ENCODE data around the gene DDX23. TPM values are rescaled to one million over a fixed set of nuclear protein-coding genes. Genes with fewer than 3 reads are reported as not detected.

The DDX23 gene
- total and polyA plus RNA-seq, 2 of the 4 experiments (the other 2 are of a cell fraction), result 61.8 to 81.9 TPM

GRCh38 chr12:48861111-48861510, 9.1 kb upstream of the DDX23 start:
- Histone ChIP-seq H3K9ac (ENCODE audit: low read depth, low read length) (no peak overlapping the region), H3K27ac (ENCODE audit: insufficient read depth, low read length) (no peak overlapping the region), H3K4ac (ENCODE audit: low read depth, low read length) (no peak overlapping the region), H3K4me2 (ENCODE audit: low read depth, low read length) (no peak overlapping the region), H2BK5ac (ENCODE audit: low read depth, low read length, poor library complexity, severe bottlenecking) (no peak overlapping the region), H2AK5ac (ENCODE audit: low read depth, low read length) (no peak overlapping the region), H2BK20ac (ENCODE audit: low read depth, low read length) (no peak overlapping the region), H4K91ac (ENCODE audit: insufficient read depth, low read depth, low read length) (no peak overlapping the region), H3K18ac (ENCODE audit: low read depth, low read length) (no peak overlapping the region), H3K36me3 (ENCODE audit: control insufficient read depth, insufficient read depth, low read length) (no peaks in the 10 kb centered on the region), H3K4me3 (ENCODE audit: insufficient read depth, low read depth, low read length) (no peak overlapping the region), H3K56ac (ENCODE audit: extremely low read depth, insufficient read depth, low read length) (no peak overlapping the region), H4K20me1 (ENCODE audit: insufficient read depth, low read length) (no peaks in the 10 kb centered on the region; the same call in 1 of the 2 replicates), H3K14ac (replicated peaks; ENCODE audit: low read depth, low read length) (no peak overlapping the region), H3K23ac (ENCODE audit: low read depth, low read length) (no peak overlapping the region), H3K79me1 (ENCODE audit: low read depth in 1 of 2, low read length in 2 of 2) (no peaks in the 10 kb centered on the region), H2BK120ac (ENCODE audit: low read depth, low read length) (no peak overlapping the region), H4K8ac (ENCODE audit: low read depth in 2 of 2, low read length in 2 of 2) (no peak overlapping the region), H2AK9ac (replicated peaks; ENCODE audit: low read depth, low read length, poor library complexity) (no peak overlapping the region), H2BK15ac (ENCODE audit: low read depth, low read length) (no peak overlapping the region), H3K9me1 (ENCODE audit: insufficient read depth, low read length) (0 out of 2 replicates have a peak, but pooled peaks cover 5% of the 10 kb centered on the region), H4K5ac (ENCODE audit: low read depth, low read length) (no peak overlapping the region), H3K9me3 (ENCODE audit: control insufficient read depth, insufficient read depth, low read length) (no peaks in the 10 kb centered on the region), H2AFZ (replicated peaks; ENCODE audit: low read length, poor library complexity) (peak overlapping the region; percentile 41), H3K27me3 (ENCODE audit: control insufficient read depth, insufficient read depth, low read length) (peaks cover 56% of the 10 kb centered on the region), H3K4me1 (ENCODE audit: control insufficient read depth, insufficient read depth, low read length) (no peaks in the 10 kb centered on the region)
- intact Hi-C loops (cut with micrococcal nuclease) (no loop called here), dilution Hi-C loops (cut with HindIII; ENCODE audit: low sequenced_read_pairs, unreplicated experiment) (no loop called here), in situ Hi-C loops (cut with MboI; ENCODE audit: low sequenced_read_pairs) (no loop called here)
- ChIA-PET POLR2A (ENCODE audit: unreplicated experiment) (no interaction called here), CTCF (no interaction called here)
- ATAC-seq (ENCODE audit: low read depth) (no peak), DNase-seq (no peak)
- 20% methylated on average over 1 of the region's 2 CpGs; no CpG with 5 or more reads in 1 of the 2 experiments for WGBS, 2 experiments (ENCODE audit: extremely low coverage in 2 of 2, insufficient read length in 1 of 2)
- TF ChIP-seq RAD21 (IDR thresholded peaks at IDR 0.05; ENCODE audit: low read length), result no peak
- no peak for TF ChIP-seq POLR2A (IDR thresholded peaks at IDR 0.05; ENCODE audit: low read depth, low read length)
- TF ChIP-seq BHLHE40 (IDR thresholded peaks at IDR 0.05; ENCODE audit: low read depth, low read length), result no peak
- TF ChIP-seq SMC3 (IDR thresholded peaks at IDR 0.05; ENCODE audit: low read depth, low read length), result no peak
- TF ChIP-seq FOS (IDR thresholded peaks at IDR 0.05; ENCODE audit: low read depth, low read length), result no peak
- TF ChIP-seq NFE2L2 (IDR thresholded peaks at IDR 0.05; ENCODE audit: low read depth, low read length), result no peak
- no peak for TF ChIP-seq CHD1 (IDR thresholded peaks at IDR 0.05; ENCODE audit: low read depth, low read length)
- TF ChIP-seq USF2 (IDR thresholded peaks at IDR 0.05; ENCODE audit: low read depth, low read length), result no peak
- TF ChIP-seq, protein P1, sequence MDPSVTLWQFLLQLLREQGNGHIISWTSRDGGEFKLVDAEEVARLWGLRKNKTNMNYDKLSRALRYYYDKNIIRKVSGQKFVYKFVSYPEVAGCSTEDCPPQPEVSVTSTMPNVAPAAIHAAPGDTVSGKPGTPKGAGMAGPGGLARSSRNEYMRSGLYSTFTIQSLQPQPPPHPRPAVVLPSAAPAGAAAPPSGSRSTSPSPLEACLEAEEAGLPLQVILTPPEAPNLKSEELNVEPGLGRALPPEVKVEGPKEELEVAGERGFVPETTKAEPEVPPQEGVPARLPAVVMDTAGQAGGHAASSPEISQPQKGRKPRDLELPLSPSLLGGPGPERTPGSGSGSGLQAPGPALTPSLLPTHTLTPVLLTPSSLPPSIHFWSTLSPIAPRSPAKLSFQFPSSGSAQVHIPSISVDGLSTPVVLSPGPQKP (IDR thresholded peaks at IDR 0.05; ENCODE audit: borderline replicate concordance, low read depth, low read length), result no peak
- no peak for TF ChIP-seq MAFK (IDR thresholded peaks at IDR 0.05; ENCODE audit: low read depth, low read length)
- no peak for TF ChIP-seq CEBPB (IDR thresholded peaks at IDR 0.05; ENCODE audit: low read depth, low read length)
- no peak for TF ChIP-seq RFX5 (IDR thresholded peaks at IDR 0.05; ENCODE audit: low read depth, low read length)
- no peak for TF ChIP-seq MXI1 (IDR thresholded peaks at IDR 0.05; ENCODE audit: borderline replicate concordance, low read depth, low read length)
- TF ChIP-seq RCOR1 (IDR thresholded peaks at IDR 0.05; ENCODE audit: insufficient replicate concordance, low read length), result no peak
- no peak for TF ChIP-seq CTCF (conservative IDR thresholded peaks at IDR 0.05; ENCODE audit: low read depth, low read length)
- no peak for TF ChIP-seq MAZ (IDR thresholded peaks at IDR 0.05; ENCODE audit: borderline replicate concordance, low read depth, low read length)
- BruUV-seq (replicated peaks), result no TSS peak
